SK-N-SH (cell line): Measurements from ENCODE around the gene ERI3. TPM values are rescaled to one million over a fixed set of nuclear protein-coding genes. Genes with fewer than 3 reads are reported as not detected.

Source experiments
- CHD2 ChIP-seq: fragments of 150-350 bp; IDR thresholded peaks from 2 replicates; pipeline ENCODE4 v1.6.1; 2018; ENCODE audit warnings: low read length; ENCODE audit not compliant: partially characterized antibody
- CTCF ChIP-seq: fragments of 200-600 bp; sonication (generic); IDR thresholded peaks from 2 replicates; pipeline ENCODE4 v1.6.1; 2017; ENCODE audit warnings: antibody characterized with exemption, mild to moderate bottlenecking, moderate library complexity
- EZH2phosphoT487 ChIP-seq: fragments of 200-600 bp; sonication (generic); IDR thresholded peaks from 2 replicates; pipeline ENCODE4 v1.6.1; 2017; ENCODE audit warnings: low read depth, mixed run types, mild to moderate bottlenecking, antibody characterized with exemption, moderate library complexity, borderline replicate concordance
- FOXJ3 ChIP-seq: sonication (generic); formaldehyde crosslinking; IDR thresholded peaks from 2 replicates; pipeline ENCODE4 v1.5.1; 2020; ENCODE audit warnings: mild to moderate bottlenecking, missing genetic modification reagents
- GABPA ChIP-seq: IDR thresholded peaks from 2 replicates; pipeline ENCODE4 v1.4.0; 2012; ENCODE audit warnings: low read depth, mild to moderate bottlenecking
- RFX5 ChIP-seq: IDR thresholded peaks from 2 replicates; pipeline ENCODE4 v1.6.1; 2012; ENCODE audit warnings: mild to moderate bottlenecking, improper control_type of control experiment, low read length
- RXRA ChIP-seq: IDR thresholded peaks from 2 replicates; pipeline ENCODE4 v1.4.0; 2012; ENCODE audit warnings: low read depth, mild to moderate bottlenecking, borderline replicate concordance
- SIN3A ChIP-seq: IDR thresholded peaks from 2 replicates; pipeline ENCODE4 v1.6.1; 2012; ENCODE audit warnings: low read depth, mild to moderate bottlenecking, low read length, moderate library complexity, borderline replicate concordance
- TCF12 ChIP-seq: IDR thresholded peaks from 2 replicates; pipeline ENCODE4 v1.4.0; 2012
- YY1 ChIP-seq: IDR thresholded peaks from 2 replicates; pipeline ENCODE4 v1.4.0; 2012; ENCODE audit warnings: low read depth, mild to moderate bottlenecking
- polyA plus RNA-seq, 3 experiments: library from polyadenylated mRNA; depleted of rRNA; stranded (reverse); fragments of >200 nt; gene quantifications; 2 replicates each; pipeline ENCODE4 v1.2.3, GENCODE V29; 2012
- TF ChIP-seq, protein P1 (sequence below): fragments of 150-350 bp; IDR thresholded peaks from 2 replicates; pipeline ENCODE4 v1.6.1; 2016; ENCODE audit warnings: mild to moderate bottlenecking, low read depth, low read length
- TF ChIP-seq, protein P2 (sequence below): IDR thresholded peaks from 2 replicates; pipeline ENCODE4 v1.6.1; 2012; ENCODE audit warnings: mild to moderate bottlenecking, low read depth, low read length, moderate library complexity
- TF ChIP-seq, protein P3 (sequence below): IDR thresholded peaks from 2 replicates; pipeline ENCODE4; 2012
- TF ChIP-seq, protein P4 (sequence below): IDR thresholded peaks from 2 replicates; pipeline ENCODE4 v1.4.0; 2012; ENCODE audit warnings: low read depth

ERI3 gene
- polyA plus RNA-seq, 1 of the 3 experiments (the other 2 are of a cell fraction), result 60.7 TPM

DNA sequence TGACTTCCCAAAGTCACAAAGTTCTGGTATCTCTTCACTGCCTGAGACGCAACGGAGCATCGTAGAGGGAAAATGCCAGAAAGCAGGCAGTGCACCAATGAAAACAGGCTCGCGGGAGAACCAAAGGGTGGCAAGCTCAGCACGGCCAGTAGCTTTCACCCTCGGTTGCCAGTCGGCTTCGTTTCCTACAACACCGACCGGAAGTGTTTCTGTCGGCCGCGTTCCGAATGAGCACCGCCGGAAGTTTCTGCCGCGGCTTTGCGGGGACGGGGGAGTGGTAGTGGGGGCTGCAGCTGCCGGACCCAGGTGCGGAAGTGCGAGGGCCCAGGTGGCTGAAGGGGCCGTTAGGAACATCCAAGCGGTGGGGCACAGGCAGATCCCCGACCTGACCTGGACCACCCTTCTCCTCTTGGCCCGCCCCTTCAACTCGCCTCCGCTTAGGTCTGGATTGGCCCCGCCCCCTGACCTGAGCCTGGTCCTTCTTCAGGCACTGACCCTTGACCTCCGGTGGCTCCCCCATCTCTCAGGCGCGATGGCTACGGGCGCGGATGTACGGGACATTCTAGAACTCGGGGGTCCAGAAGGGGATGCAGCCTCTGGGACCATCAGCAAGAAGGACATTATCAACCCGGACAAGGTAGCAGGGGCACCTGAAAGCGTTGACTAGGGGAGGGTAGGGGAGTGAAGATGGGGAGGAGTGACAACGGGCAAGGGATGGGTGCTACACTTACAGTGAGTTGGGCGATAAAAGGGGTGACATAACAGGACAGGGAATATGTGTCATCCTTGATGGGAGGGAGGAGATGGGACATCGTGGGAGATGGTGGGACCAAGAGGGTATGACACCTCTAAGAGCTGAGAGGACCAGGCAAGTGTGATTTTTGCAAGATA is 141.6 kb downstream of the ERI3 start, which contains the start of gene DMAP1 (continued):
- TF ChIP-seq, protein P1, sequence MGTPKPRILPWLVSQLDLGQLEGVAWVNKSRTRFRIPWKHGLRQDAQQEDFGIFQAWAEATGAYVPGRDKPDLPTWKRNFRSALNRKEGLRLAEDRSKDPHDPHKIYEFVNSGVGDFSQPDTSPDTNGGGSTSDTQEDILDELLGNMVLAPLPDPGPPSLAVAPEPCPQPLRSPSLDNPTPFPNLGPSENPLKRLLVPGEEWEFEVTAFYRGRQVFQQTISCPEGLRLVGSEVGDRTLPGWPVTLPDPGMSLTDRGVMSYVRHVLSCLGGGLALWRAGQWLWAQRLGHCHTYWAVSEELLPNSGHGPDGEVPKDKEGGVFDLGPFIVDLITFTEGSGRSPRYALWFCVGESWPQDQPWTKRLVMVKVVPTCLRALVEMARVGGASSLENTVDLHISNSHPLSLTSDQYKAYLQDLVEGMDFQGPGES, result peak; percentile 62; the same call in 1 of the 2 replicates
- TF ChIP-seq, protein P2, sequence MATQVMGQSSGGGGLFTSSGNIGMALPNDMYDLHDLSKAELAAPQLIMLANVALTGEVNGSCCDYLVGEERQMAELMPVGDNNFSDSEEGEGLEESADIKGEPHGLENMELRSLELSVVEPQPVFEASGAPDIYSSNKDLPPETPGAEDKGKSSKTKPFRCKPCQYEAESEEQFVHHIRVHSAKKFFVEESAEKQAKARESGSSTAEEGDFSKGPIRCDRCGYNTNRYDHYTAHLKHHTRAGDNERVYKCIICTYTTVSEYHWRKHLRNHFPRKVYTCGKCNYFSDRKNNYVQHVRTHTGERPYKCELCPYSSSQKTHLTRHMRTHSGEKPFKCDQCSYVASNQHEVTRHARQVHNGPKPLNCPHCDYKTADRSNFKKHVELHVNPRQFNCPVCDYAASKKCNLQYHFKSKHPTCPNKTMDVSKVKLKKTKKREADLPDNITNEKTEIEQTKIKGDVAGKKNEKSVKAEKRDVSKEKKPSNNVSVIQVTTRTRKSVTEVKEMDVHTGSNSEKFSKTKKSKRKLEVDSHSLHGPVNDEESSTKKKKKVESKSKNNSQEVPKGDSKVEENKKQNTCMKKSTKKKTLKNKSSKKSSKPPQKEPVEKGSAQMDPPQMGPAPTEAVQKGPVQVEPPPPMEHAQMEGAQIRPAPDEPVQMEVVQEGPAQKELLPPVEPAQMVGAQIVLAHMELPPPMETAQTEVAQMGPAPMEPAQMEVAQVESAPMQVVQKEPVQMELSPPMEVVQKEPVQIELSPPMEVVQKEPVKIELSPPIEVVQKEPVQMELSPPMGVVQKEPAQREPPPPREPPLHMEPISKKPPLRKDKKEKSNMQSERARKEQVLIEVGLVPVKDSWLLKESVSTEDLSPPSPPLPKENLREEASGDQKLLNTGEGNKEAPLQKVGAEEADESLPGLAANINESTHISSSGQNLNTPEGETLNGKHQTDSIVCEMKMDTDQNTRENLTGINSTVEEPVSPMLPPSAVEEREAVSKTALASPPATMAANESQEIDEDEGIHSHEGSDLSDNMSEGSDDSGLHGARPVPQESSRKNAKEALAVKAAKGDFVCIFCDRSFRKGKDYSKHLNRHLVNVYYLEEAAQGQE, result peak; percentile 73
- no peak for TF ChIP-seq RXRA
- TF ChIP-seq SIN3A, result peak; percentile 94; the same call in 1 of the 2 replicates
- TF ChIP-seq, protein P3, sequence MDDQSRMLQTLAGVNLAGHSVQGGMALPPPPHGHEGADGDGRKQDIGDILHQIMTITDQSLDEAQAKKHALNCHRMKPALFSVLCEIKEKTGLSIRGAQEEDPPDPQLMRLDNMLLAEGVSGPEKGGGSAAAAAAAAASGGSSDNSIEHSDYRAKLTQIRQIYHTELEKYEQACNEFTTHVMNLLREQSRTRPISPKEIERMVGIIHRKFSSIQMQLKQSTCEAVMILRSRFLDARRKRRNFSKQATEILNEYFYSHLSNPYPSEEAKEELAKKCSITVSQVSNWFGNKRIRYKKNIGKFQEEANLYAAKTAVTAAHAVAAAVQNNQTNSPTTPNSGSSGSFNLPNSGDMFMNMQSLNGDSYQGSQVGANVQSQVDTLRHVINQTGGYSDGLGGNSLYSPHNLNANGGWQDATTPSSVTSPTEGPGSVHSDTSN, result peak; percentile 52; the same call in 1 of the 2 replicates
- TF ChIP-seq GABPA, result peak; percentile 100
- peak; percentile 92 for TF ChIP-seq CHD2
- TF ChIP-seq, protein P4, sequence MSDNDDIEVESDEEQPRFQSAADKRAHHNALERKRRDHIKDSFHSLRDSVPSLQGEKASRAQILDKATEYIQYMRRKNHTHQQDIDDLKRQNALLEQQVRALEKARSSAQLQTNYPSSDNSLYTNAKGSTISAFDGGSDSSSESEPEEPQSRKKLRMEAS, result peak; percentile 95
- TF ChIP-seq FOXJ3 (CRISPR knock-in tag), result no peak
- TF ChIP-seq YY1, result peak; percentile 65; the same call in 1 of the 2 replicates
- no peak for TF ChIP-seq EZH2phosphoT487
- no peak for TF ChIP-seq CTCF
- peak; percentile 42; the same call in 1 of the 2 replicates for TF ChIP-seq TCF12
- TF ChIP-seq RFX5, result 0 out of 2 replicates have a peak, but pooled peaks have one; percentile 57
